Measurements from ENCODE around the gene NT5C3B. TPM values are rescaled to one million over a fixed set of nuclear protein-coding genes. Genes with fewer than 3 reads are reported as not detected.

The NT5C3B gene
- total and polyA plus RNA-seq, 2 donors (not counting 3 experiments of a cell fraction or from before 2014, with no cell fraction given): 67.3 to 92.5 TPM

DNA sequence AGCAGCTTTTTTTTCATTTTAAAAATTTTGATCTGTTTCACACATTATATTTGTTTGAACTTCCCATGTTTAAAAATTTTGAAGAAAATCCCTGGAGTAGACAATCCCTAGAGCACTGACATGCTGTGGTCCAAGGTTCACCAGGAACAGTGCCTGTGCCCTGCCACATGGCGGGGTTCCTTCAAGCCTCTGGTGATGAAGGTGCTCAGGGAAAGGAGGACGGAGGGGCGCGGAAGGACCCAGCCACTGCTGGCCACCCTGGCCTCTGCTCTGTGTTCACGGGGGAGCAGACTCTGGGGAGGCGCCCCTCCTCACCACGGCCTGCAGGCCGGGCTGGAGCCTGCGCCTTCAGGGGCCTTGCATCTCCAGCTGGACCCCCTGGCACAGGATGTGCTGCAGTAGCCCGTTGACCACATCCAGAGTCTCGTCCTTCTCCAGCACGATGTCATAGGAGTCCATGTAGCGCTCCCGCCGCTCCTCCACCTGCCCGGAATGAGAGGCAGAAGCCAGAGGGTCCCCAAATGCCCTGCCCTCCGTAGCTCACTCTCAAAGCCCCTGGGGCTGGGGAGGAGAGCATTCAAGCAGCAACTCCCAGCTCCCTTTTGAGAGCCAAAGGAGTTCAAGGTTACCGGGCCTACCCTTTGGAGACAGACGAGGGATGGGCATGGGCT is 10.7 kb downstream of the NT5C3B start:
- Histone ChIP-seq H3K27me3 (ENCODE audit: control insufficient read depth in 2 of 2, insufficient read depth in 2 of 2, low read length in 2 of 2) (no peaks in the 10 kb centered on the region), H3K9ac (replicated peaks; ENCODE audit: extremely low read depth, insufficient read depth, low read length) (no peak overlapping the region), H2AFZ (ENCODE audit: low read depth, low read length) (no peak overlapping the region), H3K79me2 (ENCODE audit: control insufficient read depth, insufficient read depth, low read length) (no peaks in the 10 kb centered on the region), H3K4me3 (replicated peaks in 1 of 3; ENCODE audit: insufficient read depth in 1 of 3, low read depth in 1 of 3, low read length in 3 of 3) (no peak overlapping the region), H4K20me1 (replicated peaks; ENCODE audit: control insufficient read depth, extremely low read depth, insufficient read depth, low read length) (no peaks in the 10 kb centered on the region), H3K4me2 (ENCODE audit: insufficient read depth, low read length) (no peak overlapping the region), H3K4me1 (ENCODE audit: control insufficient read depth, extremely low read depth, insufficient read depth, low read length) (no peaks in the 10 kb centered on the region), H3K36me3 (ENCODE audit: control insufficient read depth in 2 of 2, extremely low read depth in 1 of 2, insufficient read depth in 2 of 2, low read length in 2 of 2) (peaks cover 8 to 22% of the 10 kb centered on the region in 2 experiments), H3K9me3 (replicated peaks; ENCODE audit: control insufficient read depth, insufficient read depth, low read length) (no peaks in the 10 kb centered on the region), H3K9me1 (replicated peaks; ENCODE audit: control insufficient read depth, extremely low read depth, insufficient read depth, low read length) (no peaks in the 10 kb centered on the region), H3K27ac (ENCODE audit: insufficient read depth, low read depth, low read length) (no peak overlapping the region)
- CTCF ChIA-PET: interaction anchor here (1.3 kb wide), 1 partner anchor 16 kb away, joined by 4 read pairs; no protein-coding TSS in a partner anchor
- FAIRE-seq: no peak
- no TSS peak for BruUV-seq (replicated peaks)
- POLR2A ChIA-PET: no interaction called here
- TF ChIP-seq FOS (IDR thresholded peaks at IDR 0.05; ENCODE audit: borderline replicate concordance, insufficient read depth, low read length): no peak
- TF ChIP-seq, protein P1, sequence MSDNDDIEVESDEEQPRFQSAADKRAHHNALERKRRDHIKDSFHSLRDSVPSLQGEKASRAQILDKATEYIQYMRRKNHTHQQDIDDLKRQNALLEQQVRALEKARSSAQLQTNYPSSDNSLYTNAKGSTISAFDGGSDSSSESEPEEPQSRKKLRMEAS (IDR thresholded peaks at IDR 0.05; ENCODE audit: insufficient read depth, insufficient read length): no peak
- TF ChIP-seq POLR2AphosphoS5 (IDR thresholded peaks at IDR 0.05; ENCODE audit: insufficient read depth, low read depth, low read length): no peak
- TF ChIP-seq GATA2 (IDR thresholded peaks at IDR 0.05; ENCODE audit: insufficient read depth, insufficient read length, low read depth, low read length): no peak
- TF ChIP-seq, protein P2, sequence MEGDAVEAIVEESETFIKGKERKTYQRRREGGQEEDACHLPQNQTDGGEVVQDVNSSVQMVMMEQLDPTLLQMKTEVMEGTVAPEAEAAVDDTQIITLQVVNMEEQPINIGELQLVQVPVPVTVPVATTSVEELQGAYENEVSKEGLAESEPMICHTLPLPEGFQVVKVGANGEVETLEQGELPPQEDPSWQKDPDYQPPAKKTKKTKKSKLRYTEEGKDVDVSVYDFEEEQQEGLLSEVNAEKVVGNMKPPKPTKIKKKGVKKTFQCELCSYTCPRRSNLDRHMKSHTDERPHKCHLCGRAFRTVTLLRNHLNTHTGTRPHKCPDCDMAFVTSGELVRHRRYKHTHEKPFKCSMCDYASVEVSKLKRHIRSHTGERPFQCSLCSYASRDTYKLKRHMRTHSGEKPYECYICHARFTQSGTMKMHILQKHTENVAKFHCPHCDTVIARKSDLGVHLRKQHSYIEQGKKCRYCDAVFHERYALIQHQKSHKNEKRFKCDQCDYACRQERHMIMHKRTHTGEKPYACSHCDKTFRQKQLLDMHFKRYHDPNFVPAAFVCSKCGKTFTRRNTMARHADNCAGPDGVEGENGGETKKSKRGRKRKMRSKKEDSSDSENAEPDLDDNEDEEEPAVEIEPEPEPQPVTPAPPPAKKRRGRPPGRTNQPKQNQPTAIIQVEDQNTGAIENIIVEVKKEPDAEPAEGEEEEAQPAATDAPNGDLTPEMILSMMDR (IDR thresholded peaks at IDR 0.05; ENCODE audit: extremely low read depth in 1 of 2, insufficient read depth in 1 of 2, low read depth in 1 of 2, low read length in 2 of 2): no peak
- no peak for TF ChIP-seq EZH2 (IDR thresholded peaks at IDR 0.05; ENCODE audit: borderline replicate concordance, low read depth, low read length, severe bottlenecking)
- no peak for TF ChIP-seq JUN (IDR thresholded peaks at IDR 0.05; ENCODE audit: borderline replicate concordance, insufficient read depth, insufficient read length, low read depth)
- TF ChIP-seq MYC (IDR thresholded peaks at IDR 0.05; ENCODE audit: low read depth, low read length): no peak
- TF ChIP-seq POLR2A (IDR thresholded peaks at IDR 0.05; ENCODE audit: low read depth, low read length): no peak
- DNase-seq (ENCODE audit: low read depth, low spot score): no peak
- intact Hi-C loops (cut with micrococcal nuclease) (no loop called here), dilution Hi-C loops (cut with MboI; ENCODE audit: extremely low pct_ligation_motif_present, low sequenced_read_pairs) (no loop called here)

Data from endothelial cell of umbilical vein (primary cell).